SW 1271 (cell line): ENCODE measurements around the gene ADGRG6.
"Not testable (repeated sequence)": the region's sequence is repeated elsewhere in the genome, so short reads cannot be mapped to it uniquely, and the experiment has no call there.

ENCODE experiments used
- DNase-seq, 2 experiments: peaks; one replicate each; lab custom pipeline; 2025; lab: John Stamatoyannopoulos, UW

The ADGRG6 gene

DNA sequence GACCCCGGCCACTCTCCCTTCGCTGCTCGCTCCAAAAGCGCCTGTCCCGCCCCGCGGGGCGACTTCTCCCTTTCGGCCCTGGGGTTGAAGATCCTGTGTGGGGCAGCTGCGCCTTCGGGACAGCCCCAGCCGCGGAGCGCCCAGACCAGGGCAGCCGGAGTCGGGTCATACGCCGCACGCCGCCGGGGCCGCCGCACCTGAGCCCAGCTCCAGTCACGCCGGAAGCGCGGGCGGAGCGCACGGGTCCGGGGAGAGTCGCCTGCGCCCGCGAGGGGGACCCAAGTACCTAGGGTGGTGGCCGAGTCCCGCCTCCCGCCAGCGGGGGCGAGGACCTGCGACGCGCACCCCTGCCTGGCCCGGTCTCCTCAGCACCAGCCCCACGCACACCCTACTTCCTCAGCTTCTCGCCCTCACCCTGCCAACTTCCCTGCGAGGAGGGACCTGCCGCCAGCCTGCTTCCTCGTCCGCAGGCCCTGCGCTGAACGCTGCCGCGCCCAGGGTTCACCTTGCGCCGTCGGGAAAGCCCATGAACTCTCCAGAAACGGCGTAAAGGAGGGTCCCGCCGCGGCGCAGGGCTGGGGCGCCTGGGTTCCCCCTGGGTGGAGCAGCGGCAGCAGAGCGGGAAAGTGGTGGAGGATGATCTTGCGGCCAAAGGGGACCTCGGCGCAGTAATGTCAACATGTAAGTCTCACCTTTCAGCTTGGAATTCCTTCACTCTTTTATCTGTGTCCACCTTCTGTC lies at the start of gene ADGRG6:
ADGRG6 (plus strand) TSS at position 357 of the 741 bp plus-strand sequence; CDS start at position 680, 323 bp downstream.
- DNase-seq: peak; percentile 57 to 67

DNA sequence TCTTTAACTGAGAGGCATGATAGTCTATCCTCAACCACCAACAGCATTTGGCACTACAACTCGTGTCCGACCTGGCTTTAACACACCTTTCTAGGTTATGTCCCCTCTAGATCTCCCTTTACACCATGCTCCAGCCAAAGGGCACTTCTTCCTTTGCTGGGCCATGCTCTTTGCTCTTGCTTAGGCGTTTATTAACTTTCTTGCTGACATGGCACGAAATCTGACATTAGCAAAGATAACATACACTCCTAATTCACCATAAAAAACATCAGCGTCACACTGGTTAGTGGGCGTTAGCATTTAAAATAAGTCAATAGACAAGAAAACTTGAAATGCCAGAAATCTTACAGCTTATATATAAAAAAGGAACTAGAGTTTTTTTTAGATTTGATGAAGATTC lies 47.3 kb upstream of the ADGRG6 start:
- no peak for DNase-seq

DNA sequence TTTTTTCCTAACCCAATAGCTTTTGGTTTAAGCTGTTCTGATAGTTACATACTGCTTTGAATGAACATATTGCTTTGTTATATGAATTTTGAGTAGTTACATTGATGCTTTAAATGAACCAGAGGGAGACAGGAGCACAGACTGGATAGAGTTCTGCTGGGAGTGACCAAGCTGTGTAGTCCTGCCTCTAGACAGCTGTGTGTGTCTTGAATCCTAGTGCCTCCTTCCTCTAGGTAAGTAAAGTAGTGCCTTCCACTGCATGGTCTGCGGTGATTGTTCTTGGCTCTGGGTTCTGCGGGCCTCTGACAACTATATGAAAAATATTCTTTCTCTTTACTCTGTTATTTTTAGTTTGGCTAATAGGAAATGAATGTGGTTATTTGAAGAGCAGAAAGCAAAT lies 46.0 kb upstream of the ADGRG6 start:
- DNase-seq: no peak

- no peak for DNase-seq
Measured at GRCh38 chr6:142258305-142258704, 43.5 kb upstream of the ADGRG6 start.

GRCh38 chr6:142258757-142259156 lies 43.0 kb upstream of the ADGRG6 start:
- DNase-seq: no peak

DNA sequence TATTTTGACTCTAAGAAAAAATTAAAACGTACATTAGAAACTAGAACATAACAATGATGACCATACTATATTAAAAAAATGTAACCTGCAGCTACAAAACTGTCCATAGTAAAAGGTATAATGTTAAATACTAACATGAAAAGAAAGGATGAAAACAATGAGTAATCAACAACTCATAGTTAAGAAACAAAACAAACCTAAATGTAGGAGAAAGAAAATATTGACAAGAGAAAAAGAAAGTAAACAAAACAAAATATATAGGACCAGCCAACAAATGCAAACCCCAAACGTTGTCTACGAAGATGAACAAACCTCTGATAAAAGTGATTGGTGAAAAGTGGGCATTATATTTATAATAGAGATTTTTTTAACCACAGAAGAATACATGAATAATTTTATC lies 41.1 kb upstream of the ADGRG6 start:
- no peak for DNase-seq

- no peak for DNase-seq
Measured at GRCh38 chr6:142262231-142262630, 39.6 kb upstream of the ADGRG6 start.

- DNase-seq: no peak
Measured at GRCh38 chr6:142265476-142265875, 36.3 kb upstream of the ADGRG6 start.

- DNase-seq: no peak
Measured at GRCh38 chr6:142266060-142266459, 35.7 kb upstream of the ADGRG6 start.

- no peak for DNase-seq
Measured at GRCh38 chr6:142271476-142271875, 30.3 kb upstream of the ADGRG6 start.

GRCh38 chr6:142274656-142275055 lies 27.2 kb upstream of the ADGRG6 start:
- no peak for DNase-seq

DNA sequence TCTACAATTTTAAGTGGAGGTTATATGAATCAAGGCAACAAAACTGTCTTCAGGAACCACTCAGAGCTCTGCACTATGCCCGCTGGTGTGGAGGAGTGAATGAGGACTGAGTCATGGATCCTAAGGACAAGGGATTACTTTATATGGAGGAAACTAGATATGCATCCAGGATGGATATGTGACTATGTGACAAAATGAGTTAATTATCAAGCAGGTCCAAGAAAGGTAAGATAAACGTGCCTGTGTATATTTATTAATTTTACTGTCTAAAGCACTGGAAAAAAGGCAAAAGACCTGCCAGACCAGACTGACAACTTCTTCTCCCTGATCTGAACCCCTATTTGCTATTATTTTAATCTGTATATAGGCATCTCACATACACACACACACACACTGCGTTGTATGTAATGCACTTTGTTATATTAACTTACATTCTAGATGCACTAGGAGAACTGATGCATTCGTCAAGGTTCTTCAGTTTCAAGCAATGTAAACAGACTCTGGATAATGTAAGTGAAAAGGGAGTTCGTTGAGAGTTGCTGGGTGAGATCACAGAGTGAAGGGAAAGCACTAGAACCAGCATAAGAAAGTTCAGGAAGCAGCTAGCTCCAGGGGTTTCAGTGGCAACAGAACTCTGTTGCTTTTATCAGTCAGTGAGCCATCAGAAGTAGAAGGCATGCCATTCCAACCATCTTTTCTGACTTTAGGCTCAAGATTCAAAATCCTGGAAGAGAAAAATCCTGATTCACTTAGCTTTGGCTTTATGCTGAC lies 26.4 kb upstream of the ADGRG6 start:
- no peak for DNase-seq

DNA sequence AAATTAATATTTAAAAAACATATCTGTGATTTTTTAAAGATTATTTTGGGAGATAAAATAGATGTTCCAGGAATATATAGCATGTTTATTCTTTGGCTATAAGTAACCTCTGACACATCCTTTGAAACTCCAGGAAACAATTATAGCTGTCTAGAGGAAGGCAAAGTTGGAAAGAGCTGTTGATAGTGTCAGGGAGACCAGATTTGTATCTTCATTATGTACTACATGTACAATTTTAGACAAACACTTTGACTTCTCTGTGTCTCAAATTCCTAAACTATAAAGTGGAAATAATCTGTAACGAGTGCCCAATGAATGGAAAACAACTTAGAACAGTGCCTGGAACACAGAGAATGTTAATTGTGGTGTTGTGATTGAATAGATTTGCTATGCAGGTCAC lies 25.6 kb upstream of the ADGRG6 start:
- DNase-seq: no peak

- DNase-seq: peak in 1 of 2 experiments; percentile 12
Measured at GRCh38 chr6:142279350-142280180, 22.2 kb upstream of the ADGRG6 start.

- DNase-seq: no peak
Measured at GRCh38 chr6:142280265-142280664, 21.5 kb upstream of the ADGRG6 start.

- no peak for DNase-seq
Measured at GRCh38 chr6:142280927-142281326, 20.9 kb upstream of the ADGRG6 start.

- DNase-seq: not testable (repeated sequence)
Measured at GRCh38 chr6:142283138-142283537, 18.7 kb upstream of the ADGRG6 start.

- no peak for DNase-seq
Measured at GRCh38 chr6:142284419-142284818, 17.4 kb upstream of the ADGRG6 start.

DNA sequence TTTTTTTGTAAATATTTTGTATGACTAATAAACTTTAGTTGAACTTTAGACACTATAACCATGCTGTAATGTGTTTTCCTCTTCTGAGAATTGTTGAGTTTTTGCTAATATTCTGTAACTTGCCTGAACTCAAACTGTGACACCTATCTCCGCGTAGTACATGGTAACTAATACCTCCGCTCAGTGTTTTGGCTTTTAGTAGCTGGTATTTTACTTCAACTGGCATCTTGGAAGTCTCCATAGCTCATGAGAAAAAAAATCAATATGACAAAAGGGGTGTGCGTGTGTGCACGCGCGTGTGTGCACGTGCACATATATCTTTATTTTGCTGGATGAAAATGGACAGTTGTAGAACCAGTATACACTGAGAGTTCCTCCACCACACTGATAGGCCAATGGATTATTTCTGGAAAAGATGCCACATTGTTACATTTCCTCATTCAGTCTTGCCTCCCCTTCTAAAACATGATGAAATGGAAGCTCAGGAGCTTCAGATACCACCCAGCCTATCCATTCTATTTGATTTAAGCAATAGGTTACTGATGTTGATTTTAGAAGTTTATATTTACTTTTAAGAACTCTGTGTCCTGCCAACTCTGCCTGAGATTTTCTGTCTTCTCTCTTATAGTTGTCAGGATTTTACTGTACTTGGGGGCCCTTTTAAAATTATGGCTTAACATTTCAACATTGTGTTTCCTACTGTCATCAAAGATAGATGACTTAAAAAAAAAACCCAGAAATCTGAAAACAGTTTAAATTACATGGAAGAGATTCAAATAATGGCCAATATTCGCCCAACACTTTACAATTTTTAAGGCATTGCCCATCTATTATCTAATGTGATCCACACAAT lies 16.3 kb upstream of the ADGRG6 start:
- no peak for DNase-seq

- DNase-seq: no peak
Measured at GRCh38 chr6:142286088-142286409, 15.8 kb upstream of the ADGRG6 start.

DNA sequence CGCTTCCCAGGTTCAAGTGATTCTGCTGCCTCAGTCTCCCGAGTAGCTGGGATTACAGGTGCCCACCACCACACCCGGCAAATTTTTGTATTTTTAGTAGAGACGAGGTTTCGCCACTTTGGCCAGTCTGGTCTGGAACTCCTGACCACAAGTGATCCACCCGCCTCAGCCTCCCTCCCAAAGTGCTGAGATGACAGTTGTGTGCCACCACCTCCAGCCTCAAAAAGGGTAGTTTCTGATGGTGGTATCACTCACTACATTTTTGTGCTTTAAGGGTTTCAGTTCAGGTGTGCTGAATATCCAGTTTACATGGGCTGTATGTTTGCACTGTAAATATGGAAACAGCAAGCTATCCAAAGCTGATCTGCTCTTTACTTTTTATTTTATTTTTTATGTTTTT lies 12.1 kb upstream of the ADGRG6 start:
- no peak for DNase-seq

DNA sequence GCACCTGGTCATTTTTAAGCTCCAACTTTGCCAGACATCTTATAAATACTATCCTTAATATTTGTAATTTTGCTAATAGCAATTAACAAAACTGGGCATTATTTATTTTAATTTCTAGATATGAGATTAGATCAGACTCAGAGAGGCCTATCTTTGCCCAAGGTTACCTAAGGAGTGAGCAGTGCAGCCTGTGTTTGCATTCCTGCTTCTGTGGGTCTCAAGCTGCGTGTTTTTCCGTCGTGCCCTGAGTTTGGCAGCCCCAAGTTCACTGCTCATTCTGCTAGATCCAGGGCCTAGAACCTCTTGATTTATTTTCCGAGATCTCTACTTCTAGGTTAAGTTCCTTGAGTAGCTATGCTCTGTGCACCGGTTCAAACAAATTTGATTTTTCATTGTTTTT lies 11.0 kb upstream of the ADGRG6 start:
- DNase-seq: no peak
